Progenitor cell of endocrine pancreas (in vitro differentiated cells): ENCODE data around the gene ILF3. TPM values are rescaled to one million over a fixed set of nuclear protein-coding genes. Genes with fewer than 3 reads are reported as not detected.

Source experiments
- DNase-seq: peaks from one replicate; pipeline ENCODE4 v3.0.0; 2021; ENCODE audit warnings: low spot score; ENCODE audit not compliant: unreplicated experiment
- H3K27ac Mint-ChIP-seq: 2 replicates; pipeline ENCODE4 v1.8.0; 2021; ENCODE audit warnings: mild to moderate bottlenecking, moderate library complexity, mixed read lengths
- H3K27me3 Mint-ChIP-seq: 2 replicates; pipeline ENCODE4 v1.8.0; 2021; ENCODE audit warnings: mixed read lengths
- H3K36me3 Mint-ChIP-seq: 2 replicates; pipeline ENCODE4 v1.8.0; 2022; ENCODE audit warnings: mixed read lengths; ENCODE audit not compliant: insufficient read depth
- H3K4me1 Mint-ChIP-seq: 2 replicates; pipeline ENCODE4 v1.8.0; 2021; ENCODE audit warnings: low read depth, mixed read lengths
- H3K4me3 Mint-ChIP-seq: 2 replicates; pipeline ENCODE4 v1.8.0; 2021; ENCODE audit warnings: low read depth, mild to moderate bottlenecking, moderate library complexity, mixed read lengths
- H3K9me3 Mint-ChIP-seq: 2 replicates; pipeline ENCODE4 v1.8.0; 2021; ENCODE audit warnings: low read depth, mixed read lengths
- CTCF ChIP-seq: fragments of 200-600 bp; sonication (generic); IDR thresholded peaks from one replicate; pipeline ENCODE4 v1.5.0; 2021; ENCODE audit warnings: antibody characterized with exemption, mild to moderate bottlenecking; ENCODE audit not compliant: unreplicated experiment
- total RNA-seq: library from RNA; stranded (reverse); gene quantifications from 2 replicates; pipeline ENCODE4 v1.2.1, GENCODE V29; 2021

ILF3 gene
- total RNA-seq, 1 donor from 2014 or later = 761 TPM

GRCh38 chr19:10625003-10625761, 29.0 kb upstream of the ILF3 start, which contains the start of gene SLC44A2:
Gene SLC44A2, plus strand, starts transcription at chr19:10625553. Its CDS starts 81 bp downstream, at chr19:10625634.
- H3K27me3 Mint-ChIP-seq = no peaks in the 10 kb centered on the region
- H3K4me1 Mint-ChIP-seq = peaks cover 16% of the 10 kb centered on the region
- peak within 1 kb of the TSS; percentile 92 for H3K27ac Mint-ChIP-seq
- no peaks in the 10 kb centered on the region for H3K9me3 Mint-ChIP-seq
- DNase-seq = peak; percentile 89
- no peak for TF ChIP-seq CTCF
- H3K4me3 Mint-ChIP-seq = peak within 1 kb of the TSS; percentile 84
- H3K36me3 Mint-ChIP-seq = peaks cover 4% of the 10 kb centered on the region

- H3K9me3 Mint-ChIP-seq = no peaks in the 10 kb centered on the region
- peaks cover 14% of the 10 kb centered on the region for H3K4me1 Mint-ChIP-seq
- H3K27ac Mint-ChIP-seq = peak overlapping the region; percentile 83
- DNase-seq = no peak
- peaks cover 4% of the 10 kb centered on the region for H3K36me3 Mint-ChIP-seq
- no peak for TF ChIP-seq CTCF
- peak overlapping the region; percentile 84 for H3K4me3 Mint-ChIP-seq
- H3K27me3 Mint-ChIP-seq = no peaks in the 10 kb centered on the region
Measured at GRCh38 chr19:10625762-10626138, 28.4 kb upstream of the ILF3 start.

GRCh38 chr19:10631874-10632273, 22.3 kb upstream of the ILF3 start:
- Mint-ChIP-seq H3K27me3 (no peaks in the 10 kb centered on the region), H3K4me3 (no peak overlapping the region), H3K9me3 (no peaks in the 10 kb centered on the region), H3K27ac (peak overlapping the region; percentile 59), H3K36me3 (peaks cover 33% of the 10 kb centered on the region), H3K4me1 (no peaks in the 10 kb centered on the region)
- TF ChIP-seq CTCF = no peak
- no peak for DNase-seq

GRCh38 chr19:10634430-10634829, 19.7 kb upstream of the ILF3 start:
- Mint-ChIP-seq H3K36me3 (peaks cover 40% of the 10 kb centered on the region), H3K4me1 (peaks cover 1% of the 10 kb centered on the region), H3K9me3 (no peaks in the 10 kb centered on the region), H3K27me3 (no peaks in the 10 kb centered on the region), H3K4me3 (no peak overlapping the region), H3K27ac (no peak overlapping the region)
- no peak for TF ChIP-seq CTCF
- no peak for DNase-seq

GRCh38 chr19:10634963-10635362, 19.2 kb upstream of the ILF3 start:
- H3K36me3 Mint-ChIP-seq = peaks cover 40% of the 10 kb centered on the region
- DNase-seq = no peak
- no peak overlapping the region for H3K27ac Mint-ChIP-seq
- no peaks in the 10 kb centered on the region for H3K27me3 Mint-ChIP-seq
- H3K9me3 Mint-ChIP-seq = no peaks in the 10 kb centered on the region
- no peak overlapping the region for H3K4me3 Mint-ChIP-seq
- TF ChIP-seq CTCF = no peak
- peaks cover 1% of the 10 kb centered on the region for H3K4me1 Mint-ChIP-seq
